ENCODE measurements around the gene PCIF1.

PCIF1 gene

GRCh38 chr20:45919542-45920399 is 14.7 kb upstream of the PCIF1 start:
- TF ChIP-seq CTCF (IDR thresholded peaks at IDR 0.05; ENCODE audit: control insufficient read depth, extremely low read depth, insufficient read depth), result no peak
- no peak for DNase-seq (ENCODE audit: low read depth)

GRCh38 chr20:45920462-45921336 is 13.8 kb upstream of the PCIF1 start:
- no peak for DNase-seq (ENCODE audit: low read depth)
- H3K4me3 ChIP-seq (ENCODE audit: low read depth, low read length), result no peak overlapping the region
- TF ChIP-seq CTCF (IDR thresholded peaks at IDR 0.05; ENCODE audit: control insufficient read depth, extremely low read depth, insufficient read depth), result no peak

More at GRCh38 chr20:45919542-45920399, 14.7 kb upstream of the PCIF1 start:
- H3K4me3 ChIP-seq (ENCODE audit: low read depth, low read length), result no peak overlapping the region

- no peak overlapping the region for H3K4me3 ChIP-seq (ENCODE audit: low read depth, low read length)
- no peak for TF ChIP-seq CTCF (IDR thresholded peaks at IDR 0.05; ENCODE audit: control insufficient read depth, extremely low read depth, insufficient read depth)
- DNase-seq (ENCODE audit: low read depth), result no peak
These were observed 12.9 kb upstream of the PCIF1 start for GRCh38 chr20:45921337-45922189.

- no peak for DNase-seq (ENCODE audit: low read depth)
These were observed 9.9 kb upstream of the PCIF1 start for GRCh38 chr20:45924391-45925261.

GRCh38 chr20:45925821-45926506 is 8.5 kb upstream of the PCIF1 start:
- H3K4me3 ChIP-seq (ENCODE audit: low read depth, low read length), result no peak overlapping the region
- TF ChIP-seq CTCF (IDR thresholded peaks at IDR 0.05; ENCODE audit: control insufficient read depth, extremely low read depth, insufficient read depth), result no peak

More at GRCh38 chr20:45924391-45925261, 9.9 kb upstream of the PCIF1 start:
- no peak overlapping the region for H3K4me3 ChIP-seq (ENCODE audit: low read depth, low read length)
- no peak for TF ChIP-seq CTCF (IDR thresholded peaks at IDR 0.05; ENCODE audit: control insufficient read depth, extremely low read depth, insufficient read depth)

More at GRCh38 chr20:45925821-45926506, 8.5 kb upstream of the PCIF1 start:
- DNase-seq (ENCODE audit: low read depth), result no peak
